IMR-90 (cell line): ENCODE measurements around the gene SCYGR3. TPM values are rescaled to one million over a fixed set of nuclear protein-coding genes. Genes with fewer than 3 reads are reported as not detected.

Source experiments
- ATAC-seq: fragments of 200-7000 bp; cut with Tn5 transposase; 2 replicates; pipeline ENCODE4 v1.9.1; 2020; ENCODE audit warnings: low read depth, mild to moderate bottlenecking, moderate library complexity
- BruUV-seq: library from RNA; stranded (reverse); fragments of 400-500 nt; replicated peaks from 2 replicates; lab custom pipeline; 2021; lab: Mats Ljungman, UMichigan
- CTCF ChIA-PET: fragments of 300-600 bp; formaldehyde crosslinking; extraction: SDS; loops from one replicate; lab custom pipeline; 2021; ENCODE audit warnings: antibody characterized with exemption; lab: Yijun Ruan, JAX
- POLR2A ChIA-PET: fragments of 300-600 bp; sonication (Branson Sonifier 250); formaldehyde crosslinking; loops from one replicate; lab custom pipeline; 2022; ENCODE audit warnings: antibody characterized with exemption; ENCODE audit not compliant: unreplicated experiment; lab: Charles Lee
- DNase-seq: peaks from one replicate; pipeline ENCODE4 v3.0.0; 2013
- H2AFZ ChIP-seq: replicated peaks from 2 replicates; pipeline ENCODE3; 2013; ENCODE audit warnings: low read length, mild to moderate bottlenecking; ENCODE audit not compliant: poor library complexity
- H2AK5ac ChIP-seq: 2 replicates; pipeline ENCODE4 v1.6.1; 2013; ENCODE audit warnings: low read depth, low read length, inconsistent platforms
- H2AK9ac ChIP-seq: replicated peaks from 2 replicates; pipeline ENCODE3; 2013; ENCODE audit warnings: mild to moderate bottlenecking, low read depth, low read length, moderate library complexity; ENCODE audit not compliant: poor library complexity
- H2BK120ac ChIP-seq: 2 replicates; pipeline ENCODE4 v1.6.1; 2013; ENCODE audit warnings: low read depth, low read length, inconsistent platforms
- H2BK15ac ChIP-seq: 3 replicates; pipeline ENCODE4 v1.6.1; 2013; ENCODE audit warnings: low read depth, low read length, inconsistent platforms
- H2BK20ac ChIP-seq: 2 replicates; pipeline ENCODE4 v1.6.1; 2013; ENCODE audit warnings: low read depth, mild to moderate bottlenecking, inconsistent platforms, low read length, moderate library complexity
- H2BK5ac ChIP-seq: 2 replicates; pipeline ENCODE4 v1.6.1; 2013; ENCODE audit warnings: mild to moderate bottlenecking, low read depth, low read length, inconsistent platforms; ENCODE audit not compliant: poor library complexity, severe bottlenecking
- H3K14ac ChIP-seq: replicated peaks from 2 replicates; pipeline ENCODE4 v1.6.1; 2013; ENCODE audit warnings: low read depth, low read length, inconsistent platforms
- H3K18ac ChIP-seq: 2 replicates; pipeline ENCODE4 v1.6.1; 2013; ENCODE audit warnings: low read depth, low read length, control low read depth
- H3K23ac ChIP-seq: 2 replicates; pipeline ENCODE4 v1.6.1; 2013; ENCODE audit warnings: low read depth, low read length, inconsistent platforms
- H3K27ac ChIP-seq: 2 replicates; pipeline ENCODE4 v1.5.1; 2013; ENCODE audit warnings: mild to moderate bottlenecking, control low read depth, low read length; ENCODE audit not compliant: insufficient read depth
- H3K27me3 ChIP-seq: 2 replicates; pipeline ENCODE4 v1.6.1; 2013; ENCODE audit warnings: low read length; ENCODE audit not compliant: control insufficient read depth, insufficient read depth
- H3K36me3 ChIP-seq: 2 replicates; pipeline ENCODE4 v1.6.1; 2013; ENCODE audit warnings: low read length, mixed read lengths; ENCODE audit not compliant: control insufficient read depth, insufficient read depth
- H3K4ac ChIP-seq: 2 replicates; pipeline ENCODE4 v1.6.1; 2013; ENCODE audit warnings: low read depth, low read length, inconsistent platforms
- H3K4me1 ChIP-seq: 2 replicates; pipeline ENCODE4 v1.6.1; 2013; ENCODE audit warnings: low read length, mixed read lengths; ENCODE audit not compliant: control insufficient read depth, insufficient read depth
- H3K4me2 ChIP-seq: 2 replicates; pipeline ENCODE4 v1.6.1; 2013; ENCODE audit warnings: low read depth, mild to moderate bottlenecking, control low read depth, low read length, moderate library complexity
- H3K4me3 ChIP-seq: 2 replicates; pipeline ENCODE4 v1.5.1; 2013; ENCODE audit warnings: low read depth, mild to moderate bottlenecking, control low read depth, low read length, moderate library complexity; ENCODE audit not compliant: insufficient read depth
- H3K56ac ChIP-seq: 2 replicates; pipeline ENCODE4 v1.6.1; 2013; ENCODE audit warnings: low read length, inconsistent platforms; ENCODE audit not compliant: insufficient read depth; ENCODE audit errors: extremely low read depth
- H3K79me1 ChIP-seq, 2 experiments: 2 replicates each; pipeline ENCODE4 v1.6.1; 2013; ENCODE audit warnings: low read length in 2 of 2, inconsistent platforms in 1 of 2, low read depth in 1 of 2
- H3K9ac ChIP-seq: 2 replicates; pipeline ENCODE4 v1.6.1; 2013; ENCODE audit warnings: low read depth, low read length, control low read depth
- H3K9me1 ChIP-seq: 2 replicates; pipeline ENCODE4 v1.6.1; 2013; ENCODE audit warnings: low read length, inconsistent platforms; ENCODE audit not compliant: insufficient read depth
- H3K9me3 ChIP-seq: 2 replicates; pipeline ENCODE4 v1.6.1; 2013; ENCODE audit warnings: low read length; ENCODE audit not compliant: control insufficient read depth, insufficient read depth
- H4K20me1 ChIP-seq: 2 replicates; pipeline ENCODE4 v1.6.1; 2013; ENCODE audit warnings: low read length, inconsistent platforms; ENCODE audit not compliant: insufficient read depth
- H4K5ac ChIP-seq: 2 replicates; pipeline ENCODE4 v1.6.1; 2013; ENCODE audit warnings: mild to moderate bottlenecking, low read depth, low read length, control low read depth
- H4K8ac ChIP-seq, 2 experiments: 2 replicates each; pipeline ENCODE4 v1.6.1; 2013; ENCODE audit warnings: low read depth in 2 of 2, low read length in 2 of 2, control low read depth in 1 of 2, inconsistent platforms in 1 of 2
- H4K91ac ChIP-seq: 2 replicates; pipeline ENCODE4 v1.6.1; 2013; ENCODE audit warnings: low read depth, low read length, inconsistent platforms; ENCODE audit not compliant: insufficient read depth
- BHLHE40 ChIP-seq: fragments of 150-350 bp; IDR thresholded peaks from 2 replicates; pipeline ENCODE4 v1.6.1; 2016; ENCODE audit warnings: mild to moderate bottlenecking, low read depth, low read length
- CHD1 ChIP-seq: IDR thresholded peaks from 2 replicates; pipeline ENCODE4 v1.6.1; 2012; ENCODE audit warnings: low read depth, low read length, improper control_type of control experiment
- FOS ChIP-seq: fragments of 150-350 bp; IDR thresholded peaks from 2 replicates; pipeline ENCODE4 v1.6.1; 2016; ENCODE audit warnings: low read depth, low read length
- MAFK ChIP-seq: IDR thresholded peaks from 2 replicates; pipeline ENCODE4 v1.6.1; 2012; ENCODE audit warnings: low read depth, low read length, improper control_type of control experiment
- MXI1 ChIP-seq: IDR thresholded peaks from 2 replicates; pipeline ENCODE4 v1.6.1; 2012; ENCODE audit warnings: low read depth, mild to moderate bottlenecking, low read length, moderate library complexity, borderline replicate concordance
- POLR2A ChIP-seq: IDR thresholded peaks from 2 replicates; pipeline ENCODE4 v1.6.1; 2012; ENCODE audit warnings: mild to moderate bottlenecking, low read depth, low read length
- RAD21 ChIP-seq: IDR thresholded peaks from 2 replicates; pipeline ENCODE4 v1.6.1; 2012; ENCODE audit warnings: low read length, improper control_type of control experiment
- RCOR1 ChIP-seq: IDR thresholded peaks from 2 replicates; pipeline ENCODE4 v1.6.1; 2012; ENCODE audit warnings: mild to moderate bottlenecking, low read length, improper control_type of control experiment; ENCODE audit not compliant: insufficient replicate concordance
- SMC3 ChIP-seq: fragments of 150-350 bp; IDR thresholded peaks from 2 replicates; pipeline ENCODE4 v1.6.1; 2016; ENCODE audit warnings: low read depth, mild to moderate bottlenecking, antibody characterized with exemption, low read length, moderate library complexity
- USF2 ChIP-seq: fragments of 150-350 bp; IDR thresholded peaks from 2 replicates; pipeline ENCODE4 v1.6.1; 2017; ENCODE audit warnings: mild to moderate bottlenecking, antibody characterized with exemption, low read length, low read depth
- WGBS, 2 experiments: methylation state at CpG; one replicate each; pipeline versions ENCODE4 v1.1.5 to v1.1.7; 2013; ENCODE audit warnings: missing lambda C conversion rate in 2 of 2; ENCODE audit not compliant: insufficient read length in 1 of 2; ENCODE audit errors: extremely low coverage in 2 of 2; 5-methylcytosine and 5-hydroxymethylcytosine counted together
- dilution Hi-C: fragments of 300-500 bp; cut with HindIII; formaldehyde crosslinking; loops from one replicate; pipeline ENCODE4 v1.14.3; 2018; ENCODE audit warnings: low sequenced_read_pairs; ENCODE audit not compliant: unreplicated experiment
- in situ Hi-C: fragments of 300-500 bp; cut with MboI; formaldehyde crosslinking; loops from 3 replicates; pipeline ENCODE4 v1.14.3; 2019; ENCODE audit warnings: low sequenced_read_pairs, inconsistent platforms, mixed read lengths
- intact Hi-C: fragments of 100-400 bp; cut with micrococcal nuclease; formaldehyde crosslinking; loops from 2 replicates; pipeline ENCODE4 v1.10.0; 2022
- polyA plus RNA-seq, 3 experiments: library from polyadenylated mRNA; depleted of rRNA; stranded (reverse); fragments of >200 nt; gene quantifications; 2 replicates each; pipeline ENCODE4 v1.2.3, GENCODE V29; 2012; ENCODE audit warnings: low replicate concordance in 1 of 3
- total RNA-seq: library from RNA; depleted of rRNA; stranded (reverse); fragments of >200 nt; gene quantifications from 2 replicates; pipeline ENCODE4 v1.2.3, GENCODE V29; 2012
- TF ChIP-seq, protein P1 (sequence below): fragments of 150-350 bp; IDR thresholded peaks from 2 replicates; pipeline ENCODE4 v1.6.1; 2016; ENCODE audit warnings: low read depth, mild to moderate bottlenecking, low read length, moderate library complexity, borderline replicate concordance

SCYGR3 gene
- total and polyA plus RNA-seq, 2 of the 4 experiments (the other 2 are of a cell fraction), result not detected

GRCh38 chr2:227608561-227609338 is 5.9 kb downstream of the SCYGR3 start:
- Histone ChIP-seq H3K23ac (no peak overlapping the region), H4K20me1 (no peaks in the 10 kb centered on the region), H3K27me3 (peaks cover 2% of the 10 kb centered on the region), H3K9me3 (no peaks in the 10 kb centered on the region), H4K91ac (no peak overlapping the region), H3K18ac (no peak overlapping the region), H3K4me3 (no peak overlapping the region), H4K5ac (no peak overlapping the region), H2BK5ac (no peak overlapping the region), H3K27ac (no peak overlapping the region), H3K56ac (no peak overlapping the region), H3K9me1 (no peaks in the 10 kb centered on the region), H3K14ac (no peak overlapping the region), H2BK20ac (no peak overlapping the region), H3K9ac (no peak overlapping the region), H2BK15ac (no peak overlapping the region), H2BK120ac (no peak overlapping the region), H3K4ac (no peak overlapping the region), H2AK5ac (no peak overlapping the region), H4K8ac (no peak overlapping the region), H3K36me3 (no peaks in the 10 kb centered on the region), H2AFZ (no peak overlapping the region), H3K79me1 (no peaks in the 10 kb centered on the region), H2AK9ac (no peak overlapping the region), H3K4me2 (no peak overlapping the region), H3K4me1 (no peaks in the 10 kb centered on the region)
- in situ Hi-C loops, result no loop called here
- TF ChIP-seq CHD1, result no peak
- no peak for TF ChIP-seq USF2
- TF ChIP-seq RCOR1, result no peak
- no peak for TF ChIP-seq BHLHE40
- TF ChIP-seq FOS, result no peak
- TF ChIP-seq RAD21, result no peak
- TF ChIP-seq, protein P1, sequence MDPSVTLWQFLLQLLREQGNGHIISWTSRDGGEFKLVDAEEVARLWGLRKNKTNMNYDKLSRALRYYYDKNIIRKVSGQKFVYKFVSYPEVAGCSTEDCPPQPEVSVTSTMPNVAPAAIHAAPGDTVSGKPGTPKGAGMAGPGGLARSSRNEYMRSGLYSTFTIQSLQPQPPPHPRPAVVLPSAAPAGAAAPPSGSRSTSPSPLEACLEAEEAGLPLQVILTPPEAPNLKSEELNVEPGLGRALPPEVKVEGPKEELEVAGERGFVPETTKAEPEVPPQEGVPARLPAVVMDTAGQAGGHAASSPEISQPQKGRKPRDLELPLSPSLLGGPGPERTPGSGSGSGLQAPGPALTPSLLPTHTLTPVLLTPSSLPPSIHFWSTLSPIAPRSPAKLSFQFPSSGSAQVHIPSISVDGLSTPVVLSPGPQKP, result no peak
- TF ChIP-seq MAFK, result no peak
- TF ChIP-seq POLR2A, result no peak
- TF ChIP-seq MXI1, result no peak
- TF ChIP-seq SMC3, result no peak
- ATAC-seq (no peak), DNase-seq (no peak)
- 100% methylated on average over 2 of the region's 16 CpGs; no CpG with 5 or more reads in 1 of the 2 experiments for WGBS, 2 experiments
- ChIA-PET POLR2A (no interaction called here), CTCF (interaction anchor here (0.6 to 0.9 kb wide), 3 partner anchors 7 to 12 kb away, joined by 3 to 6 read pairs (median 4); no protein-coding TSS in a partner anchor)
- dilution Hi-C loops, result no loop called here
- intact Hi-C loops, result no loop called here
- no TSS peak for BruUV-seq
